B cell (primary cell): ENCODE results near the gene GRK6. TPM values are rescaled to one million over a fixed set of nuclear protein-coding genes. Genes with fewer than 3 reads are reported as not detected.

Experiments used
- ATAC-seq: fragments of 200-7000 bp; cut with Tn5 transposase; one replicate; pipeline ENCODE4 v1.10.0; 2021; ENCODE audit warnings: low read depth, mild to moderate bottlenecking, moderate number of reproducible peaks, moderate library complexity
- CTCF ChIA-PET: fragments of 350-600 bp; sonication (Branson Sonifier 250); formaldehyde crosslinking; loops from one replicate; lab custom pipeline; 2021; ENCODE audit warnings: antibody characterized with exemption, inconsistent platforms; lab: Charles Lee
- POLR2A ChIA-PET: fragments of 350-600 bp; sonication (Branson Sonifier 250); formaldehyde crosslinking; loops from one replicate; lab custom pipeline; 2021; ENCODE audit warnings: antibody characterized with exemption; lab: Charles Lee
- DNase-seq: peaks from one replicate; pipeline ENCODE4 v3.0.0; 2013
- H2AFZ ChIP-seq: 2 replicates; pipeline ENCODE4 v1.6.1; 2012; ENCODE audit warnings: mild to moderate bottlenecking, low read depth, low read length; ENCODE audit not compliant: insufficient read depth, poor library complexity, severe bottlenecking
- H3K27ac ChIP-seq, 2 donors: 1 replicate in 1 of 2; 2 replicates in 1 of 2; pipeline ENCODE4 v1.5.1; 2012 to 2013; ENCODE audit warnings: low read length in 2 of 2, mild to moderate bottlenecking in 2 of 2, moderate library complexity in 1 of 2
- H3K27me3 ChIP-seq, 4 experiments: fragments of 200-600 bp in 1 of 4; sonication (generic) in 1 of 4; replicated peaks in 1 of 4; 1 replicate in 2 of 4; 2 replicates in 2 of 4; pipeline versions ENCODE4 v1.6.1 to v1.7.0; 2013 to 2016; ENCODE audit warnings: low read length in 3 of 4, mild to moderate bottlenecking in 2 of 4, mixed read lengths in 1 of 4, moderate library complexity in 1 of 4; ENCODE audit not compliant: insufficient read depth in 4 of 4, control insufficient read depth in 3 of 4; ENCODE audit errors: control extremely low read depth in 1 of 4
- H3K36me3 ChIP-seq, 2 experiments: replicated peaks in 1 of 2; 1 replicate in 1 of 2; 2 replicates in 1 of 2; pipeline versions ENCODE4 v1.6.1 to v1.7.1; 2013; ENCODE audit warnings: low read length in 1 of 2; ENCODE audit not compliant: insufficient read depth in 2 of 2, control insufficient read depth in 1 of 2; ENCODE audit errors: control extremely low read depth in 1 of 2, extremely low read depth in 1 of 2
- H3K4me1 ChIP-seq, 2 donors: fragments of 200-600 bp in 1 of 2; sonication (generic) in 1 of 2; 1 replicate in 1 of 2; 2 replicates in 1 of 2; pipeline versions ENCODE4 v1.5.1 to v1.6.1; 2013 to 2017; ENCODE audit warnings: low read length in 2 of 2; ENCODE audit not compliant: control insufficient read depth in 2 of 2, insufficient read depth in 2 of 2
- H3K4me2 ChIP-seq: replicated peaks from 2 replicates; pipeline ENCODE3; 2012; ENCODE audit warnings: mild to moderate bottlenecking, low read depth, low read length; ENCODE audit not compliant: poor library complexity, severe bottlenecking
- H3K4me3 ChIP-seq, 5 experiments: fragments of 200-600 bp in 1 of 5; sonication (generic) in 1 of 5; 1 replicate in 3 of 5; 2 replicates in 2 of 5; pipeline versions ENCODE4 v1.5.1 to v1.7.0; 2011 to 2016; ENCODE audit warnings: low read length in 4 of 5, mild to moderate bottlenecking in 4 of 5, low read depth in 2 of 5, control low read depth in 1 of 5, moderate library complexity in 1 of 5; ENCODE audit not compliant: insufficient read depth in 1 of 5; ENCODE audit errors: control extremely low read depth in 1 of 5, extremely low read depth in 1 of 5
- H3K79me2 ChIP-seq: fragments of 200-600 bp; sonication (generic); one replicate; pipeline ENCODE4 v1.6.0; 2016; ENCODE audit warnings: low read length; ENCODE audit not compliant: control insufficient read depth, insufficient read depth
- H3K9ac ChIP-seq: fragments of 200-600 bp; sonication (generic); 2 replicates; pipeline ENCODE4 v1.6.1; 2017; ENCODE audit warnings: mild to moderate bottlenecking, low read length, moderate library complexity
- H3K9me3 ChIP-seq, 3 donors: one replicate each; pipeline versions ENCODE4 v1.6.1 to v1.7.1; 2013; ENCODE audit warnings: low read length in 2 of 3; ENCODE audit not compliant: control insufficient read depth in 2 of 3, insufficient read depth in 1 of 3; ENCODE audit errors: control extremely low read depth in 1 of 3
- H4K20me1 ChIP-seq: 2 replicates; pipeline ENCODE4 v1.6.0; 2012; ENCODE audit warnings: mild to moderate bottlenecking, low read length; ENCODE audit not compliant: insufficient read depth, control insufficient read depth, poor library complexity, severe bottlenecking
- H3K27ac Mint-ChIP-seq: one replicate; pipeline ENCODE4 v1.8.0; 2021; ENCODE audit warnings: mixed read lengths
- H3K27me3 Mint-ChIP-seq: one replicate; pipeline ENCODE4 v1.8.0; 2021; ENCODE audit warnings: mixed read lengths
- H3K4me1 Mint-ChIP-seq: one replicate; pipeline ENCODE4 v1.8.0; 2021; ENCODE audit warnings: mixed read lengths
- H3K4me3 Mint-ChIP-seq: one replicate; pipeline ENCODE4 v1.8.0; 2021; ENCODE audit warnings: mixed read lengths
- H3K9me3 Mint-ChIP-seq: one replicate; pipeline ENCODE4 v1.8.0; 2022; ENCODE audit warnings: mixed read lengths; ENCODE audit not compliant: insufficient read depth
- CTCF ChIP-seq: fragments of 200-600 bp; IDR thresholded peaks from one replicate; pipeline ENCODE4 v1.8.0; 2022; ENCODE audit warnings: antibody characterized with exemption, mild to moderate bottlenecking
- WGBS: methylation state at CpG from one replicate; pipeline ENCODE4 v1.1.5; 2013; ENCODE audit warnings: missing lambda C conversion rate; ENCODE audit not compliant: insufficient coverage; 5-methylcytosine and 5-hydroxymethylcytosine counted together
- intact Hi-C: fragments of 100-400 bp; cut with micrococcal nuclease; formaldehyde crosslinking; loops from one replicate; pipeline ENCODE4 v1.10.0; 2022
- polyA plus RNA-seq: library from polyadenylated mRNA; depleted of rRNA; stranded (reverse); fragments of >200 nt; gene quantifications from 2 replicates; pipeline ENCODE4 v1.2.3, GENCODE V29; 2012
- total RNA-seq, 2 donors: library from RNA; stranded (reverse); fragments of 120-200 nt in 1 of 2; gene quantifications; 1 replicate in 1 of 2; 2 replicates in 1 of 2; pipeline versions ENCODE4 v1.2.3 to v1.2.4, GENCODE V29; 2013 to 2022

The GRK6 gene
- total and polyA plus RNA-seq, 2 donors (not counting 1 experiment from before 2014, with no cell fraction given): 155 to 173 TPM

GRCh38 chr5:177446200-177447065 is 20.0 kb downstream of the GRK6 start, which contains the start of gene PRR7:
TSS of gene PRR7 (plus strand) at chr5:177446814. CDS start at chr5:177455068, 8,254 bp downstream.
- CTCF ChIA-PET: interaction anchor here (1.0 to 21.3 kb wide), 7 partner anchors 9 to 128 kb away, joined by 3 to 628 read pairs (median 10); partner anchors contain the start of genes F12, GRK6 and PFN3
- H3K4me3 Mint-ChIP-seq: peak within 1 kb of the TSS; percentile 82
- peak within 1 kb of the TSS; percentile 92 for H3K27ac Mint-ChIP-seq
- Histone ChIP-seq H3K36me3 (peaks cover 0 to 17% of the 10 kb centered on the region in 2 experiments), H3K9me3 (no peaks in the 10 kb centered on the region), H3K9ac (peak within 1 kb of the TSS; percentile 72), H3K4me2 (peak within 1 kb of the TSS; percentile 93), H3K27me3 (peaks cover 0 to 14% (median 0%) of the 10 kb centered on the region in 4 experiments), H3K4me3 (peak within 1 kb of the TSS in 4 of 5 experiments; percentile 45 to 66 (median 54)), H3K79me2 (peaks cover 4% of the 10 kb centered on the region), H3K27ac (peak within 1 kb of the TSS; percentile 68 to 77), H4K20me1 (peaks cover 51% of the 10 kb centered on the region), H3K4me1 (peaks cover 34 to 50% of the 10 kb centered on the region in 2 donors), H2AFZ (no peak within 1 kb of the TSS)
- intact Hi-C loops: loop anchor here (1.0 to 2.0 kb wide), 4 partner anchors 8 to 42 kb away; partner anchors contain the start of gene GRK6
- DNase-seq (peak; percentile 91), ATAC-seq (peak; percentile 64)
- under 1% methylated on average over 89 of the region's 89 CpGs for WGBS
- H3K4me1 Mint-ChIP-seq: peaks cover 48% of the 10 kb centered on the region
- no peaks in the 10 kb centered on the region for H3K27me3 Mint-ChIP-seq
- POLR2A ChIA-PET: interaction anchor here (0.6 to 10.8 kb wide), 11 partner anchors 8 to 264 kb away, joined by 3 to 103 read pairs (median 9); partner anchors contain the start of gene GRK6
- no peak for TF ChIP-seq CTCF
- H3K9me3 Mint-ChIP-seq: no peaks in the 10 kb centered on the region
